Thyroid gland (tissue), 4 donors: ENCODE results near the gene GPC6.

ENCODE experiments used
- POLR2A ChIP-seq, 2 donors: fragments of 450-650 bp; IDR thresholded peaks; one replicate each; pipeline ENCODE4 v1.6.1; 2017; ENCODE audit warnings: antibody characterized with exemption in 2 of 2, mild to moderate bottlenecking in 2 of 2, moderate library complexity in 1 of 2
- TF ChIP-seq, protein P1 (sequence below), 6 experiments: fragments of 200-600 bp in 3 of 6; fragments of 450-650 bp in 3 of 6; sonication (generic) in 3 of 6; IDR thresholded peaks; one replicate each; pipeline ENCODE4 v1.5.1; 2016 to 2019; ENCODE audit warnings: antibody characterized with exemption in 6 of 6, mild to moderate bottlenecking in 2 of 6, inconsistent platforms in 1 of 6, moderate library complexity in 1 of 6

DNA sequence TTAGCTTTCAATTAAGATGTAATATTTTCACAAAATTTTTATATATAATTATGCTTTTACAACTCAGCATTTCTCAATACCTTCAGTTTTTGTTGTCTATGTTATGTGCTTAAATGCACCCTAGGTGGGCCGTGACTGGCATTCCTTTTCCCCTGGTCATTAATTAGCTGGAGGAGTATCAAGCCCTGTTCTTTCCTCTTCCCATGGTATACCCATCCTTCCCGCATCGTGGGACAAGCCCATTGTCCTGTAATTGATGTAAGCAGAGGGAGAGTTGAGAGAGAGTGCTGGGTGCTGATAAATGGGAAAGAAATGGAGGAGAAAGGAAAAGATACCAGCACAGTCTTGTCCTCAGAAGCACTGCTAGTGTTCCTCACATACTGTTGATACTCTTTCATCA, 591.7 kb downstream of the GPC6 start:
- no peak for TF ChIP-seq POLR2A (IDR thresholded peaks at IDR 0.05)
- TF ChIP-seq, protein P1, sequence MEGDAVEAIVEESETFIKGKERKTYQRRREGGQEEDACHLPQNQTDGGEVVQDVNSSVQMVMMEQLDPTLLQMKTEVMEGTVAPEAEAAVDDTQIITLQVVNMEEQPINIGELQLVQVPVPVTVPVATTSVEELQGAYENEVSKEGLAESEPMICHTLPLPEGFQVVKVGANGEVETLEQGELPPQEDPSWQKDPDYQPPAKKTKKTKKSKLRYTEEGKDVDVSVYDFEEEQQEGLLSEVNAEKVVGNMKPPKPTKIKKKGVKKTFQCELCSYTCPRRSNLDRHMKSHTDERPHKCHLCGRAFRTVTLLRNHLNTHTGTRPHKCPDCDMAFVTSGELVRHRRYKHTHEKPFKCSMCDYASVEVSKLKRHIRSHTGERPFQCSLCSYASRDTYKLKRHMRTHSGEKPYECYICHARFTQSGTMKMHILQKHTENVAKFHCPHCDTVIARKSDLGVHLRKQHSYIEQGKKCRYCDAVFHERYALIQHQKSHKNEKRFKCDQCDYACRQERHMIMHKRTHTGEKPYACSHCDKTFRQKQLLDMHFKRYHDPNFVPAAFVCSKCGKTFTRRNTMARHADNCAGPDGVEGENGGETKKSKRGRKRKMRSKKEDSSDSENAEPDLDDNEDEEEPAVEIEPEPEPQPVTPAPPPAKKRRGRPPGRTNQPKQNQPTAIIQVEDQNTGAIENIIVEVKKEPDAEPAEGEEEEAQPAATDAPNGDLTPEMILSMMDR (IDR thresholded peaks at IDR 0.05), result no peak
